HEK293 (cell line): ENCODE results near the gene RAB36.

Experiments used
- CTCF ChIA-PET: fragments of 350-600 bp; formaldehyde crosslinking; extraction: SDS; loops from one replicate; lab custom pipeline; 2021; ENCODE audit warnings: antibody characterized with exemption; lab: Yijun Ruan, JAX
- POLR2A ChIA-PET: fragments of 300-600 bp; formaldehyde crosslinking; extraction: SDS; loops from one replicate; lab custom pipeline; 2020; ENCODE audit warnings: antibody characterized with exemption, inconsistent platforms; lab: Yijun Ruan, JAX
- H3K27ac ChIP-seq: fragments of 200-500 bp; sonication (Bioruptor generic); 2 replicates; pipeline ENCODE4 v1.5.1; 2014; ENCODE audit warnings: low read depth, low read length, control low read depth, inconsistent platforms; ENCODE audit errors: extremely low read depth
- H3K36me3 ChIP-seq, 2 experiments: fragments of 200-500 bp in 1 of 2; sonication (Bioruptor generic) in 1 of 2; 1 replicate in 1 of 2; 2 replicates in 1 of 2; pipeline ENCODE4 v1.5.1; 2014 to 2017; ENCODE audit warnings: inconsistent platforms in 2 of 2, low read length in 2 of 2; ENCODE audit not compliant: control insufficient read depth in 2 of 2, insufficient read depth in 1 of 2
- H3K4me1 ChIP-seq: fragments of 200-500 bp; sonication (Bioruptor generic); 2 replicates; pipeline ENCODE4 v1.5.1; 2014; ENCODE audit warnings: mild to moderate bottlenecking, low read length, inconsistent platforms; ENCODE audit not compliant: control insufficient read depth, insufficient read depth
- H3K4me3 ChIP-seq: 2 replicates; pipeline ENCODE4 v1.5.1; 2011; ENCODE audit warnings: low read depth, mild to moderate bottlenecking, control low read depth, low read length, moderate library complexity
- H3K9me3 ChIP-seq: fragments of 200-500 bp; sonication (Bioruptor generic); 2 replicates; pipeline ENCODE4 v1.5.1; 2014; ENCODE audit warnings: low read depth, low read length, inconsistent platforms; ENCODE audit not compliant: control insufficient read depth, insufficient read depth
- AEBP2 ChIP-seq: fragments of 450-650 bp; formaldehyde crosslinking; IDR thresholded peaks from 2 replicates; pipeline ENCODE4 v1.5.1; 2016; ENCODE audit warnings: missing biosample characterization, missing genetic modification characterization, borderline replicate concordance
- BCL11B ChIP-seq: fragments of 450-650 bp; formaldehyde crosslinking; IDR thresholded peaks from 2 replicates; pipeline ENCODE4 v1.5.1; 2016; ENCODE audit warnings: low read depth, missing biosample characterization, missing genetic modification characterization
- GLIS2 ChIP-seq: fragments of 450-650 bp; formaldehyde crosslinking; IDR thresholded peaks from 2 replicates; pipeline ENCODE4 v1.5.1; 2016; ENCODE audit warnings: missing biosample characterization, missing genetic modification characterization
- KLF10 ChIP-seq: fragments of 450-650 bp; IDR thresholded peaks from 2 replicates; pipeline ENCODE4 v1.5.1; 2018; ENCODE audit warnings: missing biosample characterization, mild to moderate bottlenecking, missing genetic modification characterization
- KLF7 ChIP-seq: fragments of 450-650 bp; formaldehyde crosslinking; IDR thresholded peaks from 2 replicates; pipeline ENCODE4 v1.5.1; 2016; ENCODE audit warnings: missing biosample characterization, missing genetic modification characterization, borderline replicate concordance
- PRDM6 ChIP-seq: fragments of 450-650 bp; formaldehyde crosslinking; IDR thresholded peaks from 2 replicates; pipeline ENCODE4 v1.5.1; 2017; ENCODE audit warnings: missing biosample characterization, missing genetic modification characterization
- SALL2 ChIP-seq: fragments of 450-650 bp; formaldehyde crosslinking; IDR thresholded peaks from 2 replicates; pipeline ENCODE4 v1.5.0; 2017; ENCODE audit warnings: missing biosample characterization, mild to moderate bottlenecking, missing genetic modification characterization, borderline replicate concordance
- ZFP41 ChIP-seq: fragments of 450-650 bp; formaldehyde crosslinking; IDR thresholded peaks from 2 replicates; pipeline ENCODE4 v1.5.1; 2016; ENCODE audit warnings: missing biosample characterization, missing genetic modification characterization, borderline replicate concordance
- ZNF146 ChIP-seq: fragments of 450-650 bp; formaldehyde crosslinking; IDR thresholded peaks from 2 replicates; pipeline ENCODE4 v1.5.1; 2016; ENCODE audit warnings: missing biosample characterization, missing genetic modification characterization
- ZNF211 ChIP-seq: fragments of 450-650 bp; formaldehyde crosslinking; IDR thresholded peaks from 2 replicates; pipeline ENCODE4 v1.5.1; 2016; ENCODE audit warnings: low read depth, missing biosample characterization, missing genetic modification characterization
- ZNF23 ChIP-seq: fragments of 450-650 bp; formaldehyde crosslinking; IDR thresholded peaks from 2 replicates; pipeline ENCODE4 v1.5.1; 2016; ENCODE audit warnings: missing biosample characterization, missing genetic modification characterization, borderline replicate concordance
- ZNF239 ChIP-seq: fragments of 450-650 bp; formaldehyde crosslinking; IDR thresholded peaks from 2 replicates; pipeline ENCODE4 v1.5.1; 2016; ENCODE audit warnings: missing biosample characterization, missing genetic modification characterization
- ZNF24 ChIP-seq: fragments of 450-650 bp; formaldehyde crosslinking; IDR thresholded peaks from 2 replicates; pipeline ENCODE4 v1.5.1; 2016; ENCODE audit warnings: missing biosample characterization, missing genetic modification characterization
- ZNF324 ChIP-seq: fragments of 450-650 bp; formaldehyde crosslinking; IDR thresholded peaks from 2 replicates; pipeline ENCODE4 v1.5.1; 2016; ENCODE audit warnings: missing biosample characterization, missing genetic modification characterization
- ZNF350 ChIP-seq: fragments of 450-650 bp; formaldehyde crosslinking; IDR thresholded peaks from 2 replicates; pipeline ENCODE4 v1.5.0; 2017; ENCODE audit warnings: missing biosample characterization, mild to moderate bottlenecking, missing genetic modification characterization
- ZNF391 ChIP-seq: fragments of 450-650 bp; formaldehyde crosslinking; IDR thresholded peaks from 2 replicates; pipeline ENCODE4 v1.5.1; 2016; ENCODE audit warnings: low read depth, missing biosample characterization, missing genetic modification characterization, borderline replicate concordance
- ZNF530 ChIP-seq: fragments of 450-650 bp; formaldehyde crosslinking; IDR thresholded peaks from 2 replicates; pipeline ENCODE4 v1.5.1; 2016; ENCODE audit warnings: low read depth, missing biosample characterization, missing genetic modification characterization
- ZNF561 ChIP-seq: fragments of 450-650 bp; IDR thresholded peaks from 2 replicates; pipeline ENCODE4 v1.5.1; 2018; ENCODE audit warnings: missing biosample characterization, missing genetic modification characterization, borderline replicate concordance
- ZNF580 ChIP-seq: fragments of 450-650 bp; formaldehyde crosslinking; IDR thresholded peaks from 2 replicates; pipeline ENCODE4 v1.5.1; 2016; ENCODE audit warnings: missing biosample characterization, missing genetic modification characterization
- ZNF600 ChIP-seq: fragments of 450-650 bp; formaldehyde crosslinking; IDR thresholded peaks from 2 replicates; pipeline ENCODE4 v1.5.1; 2016; ENCODE audit warnings: missing biosample characterization, missing genetic modification characterization
- ZNF621 ChIP-seq: fragments of 450-650 bp; formaldehyde crosslinking; IDR thresholded peaks from 2 replicates; pipeline ENCODE4 v1.5.1; 2017; ENCODE audit warnings: missing biosample characterization, missing genetic modification characterization
- ZNF629 ChIP-seq: fragments of 450-650 bp; formaldehyde crosslinking; IDR thresholded peaks from 2 replicates; pipeline ENCODE4 v1.5.1; 2017; ENCODE audit warnings: missing biosample characterization, missing genetic modification characterization
- ZNF654 ChIP-seq: fragments of 450-650 bp; formaldehyde crosslinking; IDR thresholded peaks from 2 replicates; pipeline ENCODE4 v1.5.1; 2016; ENCODE audit warnings: low read depth, missing biosample characterization, missing genetic modification characterization
- ZNF670 ChIP-seq: fragments of 450-650 bp; formaldehyde crosslinking; IDR thresholded peaks from 2 replicates; pipeline ENCODE4 v1.5.1; 2016; ENCODE audit warnings: missing biosample characterization, missing genetic modification characterization, low read depth
- ZNF785 ChIP-seq: fragments of 450-650 bp; formaldehyde crosslinking; IDR thresholded peaks from 2 replicates; pipeline ENCODE4 v1.5.1; 2016; ENCODE audit warnings: missing biosample characterization, missing genetic modification characterization
- ZNF830 ChIP-seq: fragments of 450-650 bp; IDR thresholded peaks from 2 replicates; pipeline ENCODE4 v1.5.0; 2018; ENCODE audit warnings: missing biosample characterization, missing genetic modification characterization, low read depth, mild to moderate bottlenecking, moderate library complexity
- ZNF843 ChIP-seq: fragments of 450-650 bp; formaldehyde crosslinking; IDR thresholded peaks from 2 replicates; pipeline ENCODE4 v1.5.1; 2016; ENCODE audit warnings: missing biosample characterization, missing genetic modification characterization
- TF ChIP-seq, protein P1 (sequence below): fragments of 450-650 bp; IDR thresholded peaks from 2 replicates; pipeline ENCODE4 v1.5.1; 2018; ENCODE audit warnings: missing biosample characterization, mild to moderate bottlenecking, missing genetic modification characterization

RAB36 gene

GRCh38 chr22:23149743-23150238 lies 4.5 kb downstream of the RAB36 start (continued):
- TF ChIP-seq SALL2 (no peak), KLF10 (no peak)

DNA sequence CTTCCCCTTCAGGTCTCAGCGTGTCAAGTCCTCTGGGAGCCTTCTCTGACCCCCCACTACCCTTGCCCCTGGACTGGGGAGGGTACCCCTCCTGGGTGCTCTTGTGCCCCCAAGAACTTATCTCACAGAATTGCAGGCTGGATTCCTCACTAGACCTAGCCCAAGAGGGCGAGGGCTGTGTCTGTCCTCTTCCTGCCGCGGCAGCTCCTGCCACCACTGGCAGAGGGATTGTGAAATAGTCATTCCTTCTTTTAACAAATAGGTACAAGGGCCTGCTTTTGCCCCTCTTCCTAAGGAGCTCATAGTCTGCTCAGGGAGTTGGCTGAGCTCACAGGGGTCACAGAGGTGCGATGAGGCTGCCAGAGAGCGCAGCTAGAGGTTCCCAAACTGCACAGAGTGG lies 5.5 kb downstream of the RAB36 start:
- Histone ChIP-seq H3K4me1 (peaks cover 5% of the 10 kb centered on the region; the same call in 1 of the 2 replicates), H3K36me3 (peaks cover 0 to 74% of the 10 kb centered on the region in 2 experiments; a peak in 1 of 3 replicates), H3K4me3 (no peak overlapping the region), H3K27ac (no peak overlapping the region), H3K9me3 (no peaks in the 10 kb centered on the region)
- POLR2A ChIA-PET: no interaction called here
- no peak for TF ChIP-seq ZNF654 (tag by site-specific recombination)
- TF ChIP-seq ZNF23 (tag by site-specific recombination): no peak
- TF ChIP-seq ZNF146 (tag by site-specific recombination): no peak
- no peak for TF ChIP-seq AEBP2 (tag by site-specific recombination)
- no peak for TF ChIP-seq ZNF561 (tag by site-specific recombination)
- TF ChIP-seq ZNF621 (tag by site-specific recombination): no peak
- TF ChIP-seq ZNF785 (tag by site-specific recombination): no peak
- TF ChIP-seq, protein P1, sequence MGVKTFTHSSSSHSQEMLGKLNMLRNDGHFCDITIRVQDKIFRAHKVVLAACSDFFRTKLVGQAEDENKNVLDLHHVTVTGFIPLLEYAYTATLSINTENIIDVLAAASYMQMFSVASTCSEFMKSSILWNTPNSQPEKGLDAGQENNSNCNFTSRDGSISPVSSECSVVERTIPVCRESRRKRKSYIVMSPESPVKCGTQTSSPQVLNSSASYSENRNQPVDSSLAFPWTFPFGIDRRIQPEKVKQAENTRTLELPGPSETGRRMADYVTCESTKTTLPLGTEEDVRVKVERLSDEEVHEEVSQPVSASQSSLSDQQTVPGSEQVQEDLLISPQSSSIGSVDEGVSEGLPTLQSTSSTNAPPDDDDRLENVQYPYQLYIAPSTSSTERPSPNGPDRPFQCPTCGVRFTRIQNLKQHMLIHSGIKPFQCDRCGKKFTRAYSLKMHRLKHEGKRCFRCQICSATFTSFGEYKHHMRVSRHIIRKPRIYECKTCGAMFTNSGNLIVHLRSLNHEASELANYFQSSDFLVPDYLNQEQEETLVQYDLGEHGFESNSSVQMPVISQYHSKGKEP (tag by site-specific recombination): no peak
- TF ChIP-seq KLF7 (tag by site-specific recombination): no peak
- TF ChIP-seq ZNF670 (tag by site-specific recombination): no peak
- CTCF ChIA-PET: interaction anchor here (0.7 kb wide), 1 partner anchor 287 kb away, joined by 4 read pairs; no protein-coding TSS in a partner anchor

DNA sequence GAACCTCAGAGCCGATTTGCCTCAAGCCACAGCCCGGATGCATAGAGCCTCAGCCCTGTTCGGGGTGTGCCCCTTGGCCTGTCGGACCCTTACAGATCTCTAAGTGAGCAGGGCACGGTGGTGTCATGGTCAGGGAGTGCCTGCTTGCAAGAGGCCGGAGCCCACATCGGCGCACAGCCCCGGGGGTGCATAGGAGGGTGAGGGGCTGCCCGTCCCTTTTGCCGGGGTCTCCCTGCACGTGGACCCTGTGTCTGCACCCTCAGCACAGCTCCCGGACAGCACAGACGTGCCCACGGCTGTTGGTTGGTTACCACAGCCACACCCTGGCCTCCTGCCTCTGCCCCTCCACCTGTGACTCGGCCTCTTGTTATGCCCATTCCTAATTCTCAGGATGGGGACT lies 6.5 kb downstream of the RAB36 start:
- H3K9me3 ChIP-seq: no peaks in the 10 kb centered on the region
- H3K4me1 ChIP-seq: no peaks in the 10 kb centered on the region
- CTCF ChIA-PET: no interaction called here
- peaks cover 0 to 71% of the 10 kb centered on the region in 2 experiments; a peak in 1 of 3 replicates for H3K36me3 ChIP-seq
- H3K27ac ChIP-seq: no peak overlapping the region
- TF ChIP-seq ZNF239 (no peak), BCL11B (tag by site-specific recombination) (no peak), ZNF211 (no peak), ZNF629 (no peak), ZNF830 (tag by site-specific recombination) (no peak), ZNF530 (tag by site-specific recombination) (no peak), ZNF391 (no peak), PRDM6 (no peak), ZNF843 (tag by site-specific recombination) (no peak), ZNF580 (no peak), ZNF24 (tag by site-specific recombination) (no peak), ZNF146 (tag by site-specific recombination) (no peak), ZNF670 (tag by site-specific recombination) (no peak), ZFP41 (tag by site-specific recombination) (no peak), ZNF350 (tag by site-specific recombination) (no peak), ZNF324 (tag by site-specific recombination) (no peak), GLIS2 (no peak), ZNF600 (no peak)
- POLR2A ChIA-PET: no interaction called here
- H3K4me3 ChIP-seq: no peak overlapping the region
